ENCODE data around the gene AHNAK. TPM values are rescaled to one million over a fixed set of nuclear protein-coding genes. Genes with fewer than 3 reads are reported as not detected.
"Not testable (repeated sequence)": the region's sequence is repeated elsewhere in the genome, so short reads cannot be mapped to it uniquely, and the experiment has no call there.

AHNAK gene
- polyA plus RNA-seq, 3 donors, result 27.1 to 199 (median 193) TPM

DNA sequence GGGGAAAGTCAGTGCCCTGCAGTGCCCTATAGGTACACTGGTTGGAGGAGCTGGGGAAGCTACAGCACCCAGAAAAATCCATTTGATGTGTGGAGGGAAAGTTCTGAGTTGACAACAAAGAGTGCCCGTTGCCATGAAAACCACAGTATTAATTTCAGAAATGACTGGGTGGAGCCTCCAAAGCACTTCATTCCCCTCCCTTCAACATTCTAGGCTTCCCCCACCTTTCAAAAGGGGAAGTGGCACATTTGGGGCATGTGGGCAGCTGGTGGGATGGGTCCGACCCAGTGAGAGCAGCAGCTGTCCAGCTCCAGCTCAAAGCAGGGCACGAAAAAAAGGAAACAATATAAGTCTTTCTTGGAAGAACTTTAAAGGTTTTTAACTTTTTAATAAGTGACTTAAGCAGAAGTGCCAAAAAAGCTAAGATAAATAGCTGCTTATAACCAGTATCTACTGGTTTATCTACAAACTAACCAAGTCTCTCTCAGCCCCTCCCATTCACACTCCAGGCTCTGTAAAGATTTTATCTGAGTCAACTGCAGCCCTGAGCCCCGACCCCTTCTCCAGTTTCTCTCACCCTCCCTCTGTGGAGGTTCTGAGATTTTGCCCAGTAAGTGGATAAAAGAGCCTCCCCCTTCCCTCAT, 9.0 kb upstream of the AHNAK start:
- H3K27ac ChIP-seq (ENCODE audit: low read depth, low read length), result peak overlapping the region; percentile 86
- 4 to 18% (median 7%) methylated on average over 4 of the region's 4 CpGs for WGBS, 3 donors

DNA sequence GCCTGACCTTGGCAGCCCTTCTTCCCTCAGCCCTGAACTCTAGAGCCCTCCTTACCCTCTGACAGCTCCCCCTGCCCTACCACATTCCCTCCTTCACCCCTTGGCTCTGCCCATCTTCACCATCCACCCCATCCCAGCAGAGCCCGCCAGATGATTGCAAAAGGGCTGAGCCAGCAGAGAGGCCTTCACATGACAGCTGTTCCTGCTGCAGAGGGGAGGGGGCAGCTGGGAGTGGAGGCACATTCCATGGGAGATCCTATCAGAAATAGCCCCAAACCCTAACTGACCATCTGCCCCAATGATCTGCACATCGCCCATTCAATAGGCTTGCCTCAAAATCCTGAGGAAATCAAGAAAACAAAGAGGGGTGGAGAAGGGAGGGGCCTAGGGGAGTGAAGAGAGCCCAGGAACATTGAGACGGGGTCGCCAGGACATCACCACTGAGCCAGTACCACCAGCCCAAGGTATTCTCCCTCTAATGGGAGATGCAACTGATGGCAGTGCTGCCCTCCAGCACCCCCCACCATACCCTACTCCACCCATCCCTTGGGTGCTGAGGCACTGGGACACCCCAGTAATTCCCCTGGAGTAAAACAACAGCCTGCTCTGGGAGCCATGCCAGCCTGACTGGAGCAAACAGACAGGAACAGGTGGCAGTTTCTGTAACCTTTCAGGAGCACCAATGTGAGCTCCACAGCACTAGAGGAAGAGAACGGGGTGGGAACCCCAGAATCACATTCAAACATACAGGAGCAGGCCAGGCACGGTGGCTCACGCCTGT, 8.0 kb upstream of the AHNAK start:
- WGBS, 3 donors, result 57 to 69% (median 57%) methylated on average over 6 to 7 of the region's 7 CpGs
- H3K27ac ChIP-seq (ENCODE audit: low read depth, low read length), result peak overlapping the region; percentile 97

DNA sequence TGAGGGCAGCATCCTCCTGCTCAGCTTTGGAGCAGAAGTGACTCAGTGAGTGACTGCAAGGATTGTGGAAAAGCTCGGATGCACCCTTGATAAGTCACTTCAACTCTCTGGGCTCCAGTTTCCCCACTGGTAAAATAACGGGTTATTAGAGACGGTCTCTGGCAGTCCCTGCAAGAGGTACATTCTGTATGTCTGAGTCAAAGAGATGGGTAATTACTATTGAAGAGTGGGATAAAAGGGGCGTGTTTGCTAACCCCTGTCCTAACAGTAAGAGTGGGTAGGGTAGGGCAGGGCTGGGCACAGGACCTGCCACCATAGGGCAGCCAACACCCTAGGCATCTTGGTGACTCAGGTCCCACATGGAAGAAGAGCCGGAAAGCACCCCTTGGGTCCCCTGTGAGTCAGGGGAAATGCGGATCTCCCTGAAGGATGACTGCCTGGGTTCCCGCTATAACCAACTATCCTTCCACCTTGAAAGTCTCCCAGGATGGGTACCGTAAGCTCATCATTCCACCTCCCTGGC, 7.3 kb upstream of the AHNAK start:
- whole genome bisulfite sequencing, 3 donors, result 62 to 81% (median 65%) methylated on average over 8 of the region's 8 CpGs
- H3K27ac ChIP-seq (ENCODE audit: low read depth, low read length), result peak overlapping the region; percentile 97

DNA sequence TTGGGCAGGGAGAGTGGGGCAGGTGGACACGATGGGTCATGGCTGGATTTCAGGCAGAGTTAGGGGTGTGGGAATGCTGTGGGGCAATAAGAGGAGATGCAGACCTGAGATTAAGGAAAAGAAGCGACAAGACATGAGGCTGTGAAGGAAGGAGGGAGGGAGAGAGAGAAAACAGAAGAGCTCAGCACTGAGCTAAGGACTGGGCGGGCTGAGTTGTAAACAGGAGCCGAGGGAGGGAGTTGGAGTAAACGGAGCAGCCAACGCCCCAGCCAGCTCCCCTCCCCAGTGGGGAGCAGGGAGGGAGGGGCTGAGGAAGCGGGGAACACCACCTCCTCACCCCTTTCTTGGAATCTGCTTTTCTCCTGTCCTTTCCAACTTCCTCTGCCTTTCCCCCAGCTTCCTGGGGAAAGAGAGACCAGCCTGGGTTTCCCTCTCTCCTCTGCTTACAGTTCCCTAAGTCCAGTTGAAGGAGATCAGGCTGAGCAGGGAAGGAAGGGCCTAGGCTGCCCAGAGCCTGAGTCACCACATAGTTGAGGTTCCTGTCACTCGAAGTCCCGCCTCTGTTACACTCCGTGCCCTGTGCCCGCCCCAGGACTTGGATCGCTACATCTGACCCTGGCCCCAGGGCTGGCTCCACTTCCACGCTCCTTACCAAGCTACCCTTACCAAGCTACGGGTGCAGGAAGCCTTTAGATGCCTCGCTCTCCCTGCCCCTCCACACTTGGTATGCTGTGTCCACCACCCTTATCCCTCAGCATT, 6.7 kb upstream of the AHNAK start:
- 4 to 14% (median 7%) methylated on average over 14 to 15 of the region's 15 CpGs for WGBS, 3 donors
- peak overlapping the region; percentile 97 for H3K27ac ChIP-seq (ENCODE audit: low read depth, low read length)

DNA sequence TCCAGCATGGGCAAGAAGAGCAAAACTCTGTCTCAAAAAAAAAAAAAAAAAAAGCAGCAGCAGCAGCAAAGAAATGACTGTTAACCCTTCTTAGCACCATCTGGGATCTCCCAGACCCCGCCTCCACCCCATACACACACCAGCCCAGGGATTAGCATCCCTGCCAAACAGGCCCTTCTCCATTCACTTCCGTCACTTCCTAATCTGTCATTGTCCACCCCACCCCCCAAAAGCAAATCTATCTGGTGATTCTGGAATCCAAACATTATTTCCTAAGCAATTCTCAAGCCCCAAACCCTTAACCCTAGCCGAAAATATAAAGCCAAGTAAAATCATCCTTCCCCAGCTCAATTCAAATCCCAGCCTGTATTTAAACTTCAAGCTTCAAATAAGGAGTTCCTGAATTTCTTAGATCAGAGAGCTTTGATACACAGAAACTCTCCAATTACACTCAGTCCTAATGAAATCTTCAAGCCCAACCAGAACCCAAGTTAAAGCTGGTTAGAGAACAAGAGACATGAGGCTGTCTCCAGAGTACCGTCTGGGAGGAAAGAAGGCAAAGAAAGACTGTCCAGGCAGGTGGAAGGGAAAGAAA, 6.0 kb upstream of the AHNAK start:
- WGBS, 3 donors, result 10 to 42% (median 20%) methylated on average over 4 of the region's 4 CpGs
- peak overlapping the region; percentile 97 for H3K27ac ChIP-seq (ENCODE audit: low read depth, low read length)

DNA sequence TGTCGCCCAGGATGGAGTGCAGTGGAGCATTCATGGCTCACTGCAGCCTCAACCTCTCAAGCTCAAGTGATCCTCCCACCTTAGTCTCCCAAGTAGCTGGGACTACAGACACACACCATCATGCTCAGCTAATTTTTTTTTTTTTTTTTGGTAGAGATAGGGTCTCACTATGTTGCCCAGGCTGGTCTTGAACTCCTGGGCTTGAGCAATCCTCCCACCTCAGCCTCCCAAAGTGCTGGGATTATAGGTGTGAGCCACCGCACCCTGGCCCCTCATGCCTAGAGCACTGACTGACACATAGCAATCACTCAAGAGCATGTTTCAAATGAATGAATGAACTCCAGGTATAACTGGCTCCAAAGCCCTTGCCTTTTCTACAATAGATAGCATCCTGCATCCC, 3.9 kb upstream of the AHNAK start:
- 91 to 98% (median 96%) methylated on average over 2 of the region's 2 CpGs for WGBS, 3 donors
- H3K27ac ChIP-seq (ENCODE audit: low read depth, low read length), result not testable (repeated sequence)

DNA sequence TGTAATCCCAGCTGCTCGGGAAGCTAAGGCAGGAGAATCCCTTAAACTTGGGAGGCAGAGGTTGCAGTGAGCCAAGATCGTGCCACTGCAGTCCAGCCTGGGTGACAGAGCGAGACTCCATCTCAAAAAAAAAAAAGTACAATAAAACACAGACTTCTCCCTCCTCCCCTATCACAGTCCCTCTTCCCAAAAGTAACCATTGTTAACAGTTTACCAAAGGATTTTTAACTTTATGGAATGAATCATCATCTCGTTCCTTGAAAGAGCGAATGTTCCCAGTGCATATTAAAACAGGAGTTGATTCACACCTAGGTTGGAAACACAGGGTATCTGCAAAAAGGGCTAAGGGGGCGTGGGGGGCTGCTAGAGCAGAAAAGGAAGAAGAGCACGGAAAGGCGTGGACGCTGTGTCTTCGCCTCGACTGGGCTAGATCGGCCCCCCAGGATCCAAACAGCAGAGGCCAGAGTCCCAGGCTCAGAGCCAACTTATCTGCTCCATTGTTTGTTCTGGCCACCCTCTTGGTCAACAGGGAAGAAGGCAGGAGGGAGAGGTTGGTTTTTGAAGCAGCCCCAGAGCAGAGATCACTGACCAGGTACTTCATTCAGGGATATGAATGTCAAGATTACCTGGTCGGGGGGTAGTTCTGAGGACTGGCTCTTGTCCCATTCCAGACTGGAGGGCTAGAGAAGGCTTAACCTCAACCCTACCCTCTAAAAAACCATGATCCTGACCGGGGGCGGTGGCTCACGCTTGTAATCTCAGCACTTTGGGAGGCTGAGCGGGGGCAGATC, 2.1 kb upstream of the AHNAK start:
- no peak overlapping the region for H3K27ac ChIP-seq (ENCODE audit: low read depth, low read length)
- WGBS, 3 donors, result 35 to 77% (median 69%) methylated on average over 17 of the region's 17 CpGs

DNA sequence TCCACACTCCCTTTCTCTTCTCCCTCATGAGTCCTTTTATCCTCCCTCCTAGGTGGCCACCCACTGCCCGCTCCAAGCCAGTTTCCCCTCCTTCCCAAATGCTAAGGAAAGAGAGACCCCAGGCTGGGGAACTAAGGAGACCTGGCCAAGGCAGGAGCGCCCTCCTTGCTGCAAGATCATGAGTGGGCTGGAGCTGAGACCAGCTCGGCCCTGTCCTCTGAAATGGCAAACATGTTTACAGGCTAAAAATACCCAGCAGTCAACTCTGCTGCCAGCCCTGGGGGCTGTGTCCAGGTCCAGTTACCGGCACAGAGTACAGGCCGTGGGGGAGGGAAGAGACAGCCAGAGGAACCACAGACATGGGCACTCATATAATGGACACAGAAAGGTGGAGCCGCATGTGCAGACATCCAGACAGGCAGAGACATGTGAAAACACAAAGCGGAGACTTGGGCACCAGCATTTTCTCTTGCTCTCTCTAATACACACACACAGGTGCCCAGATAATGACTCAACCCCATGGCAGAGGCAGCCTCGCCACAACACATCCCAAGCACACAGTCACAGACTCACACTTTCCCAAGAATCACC, 1.2 kb upstream of the AHNAK start:
- H3K27ac ChIP-seq (ENCODE audit: low read depth, low read length), result no peak overlapping the region
- WGBS, 3 donors, result 44 to 57% (median 48%) methylated on average over 8 of the region's 8 CpGs

DNA sequence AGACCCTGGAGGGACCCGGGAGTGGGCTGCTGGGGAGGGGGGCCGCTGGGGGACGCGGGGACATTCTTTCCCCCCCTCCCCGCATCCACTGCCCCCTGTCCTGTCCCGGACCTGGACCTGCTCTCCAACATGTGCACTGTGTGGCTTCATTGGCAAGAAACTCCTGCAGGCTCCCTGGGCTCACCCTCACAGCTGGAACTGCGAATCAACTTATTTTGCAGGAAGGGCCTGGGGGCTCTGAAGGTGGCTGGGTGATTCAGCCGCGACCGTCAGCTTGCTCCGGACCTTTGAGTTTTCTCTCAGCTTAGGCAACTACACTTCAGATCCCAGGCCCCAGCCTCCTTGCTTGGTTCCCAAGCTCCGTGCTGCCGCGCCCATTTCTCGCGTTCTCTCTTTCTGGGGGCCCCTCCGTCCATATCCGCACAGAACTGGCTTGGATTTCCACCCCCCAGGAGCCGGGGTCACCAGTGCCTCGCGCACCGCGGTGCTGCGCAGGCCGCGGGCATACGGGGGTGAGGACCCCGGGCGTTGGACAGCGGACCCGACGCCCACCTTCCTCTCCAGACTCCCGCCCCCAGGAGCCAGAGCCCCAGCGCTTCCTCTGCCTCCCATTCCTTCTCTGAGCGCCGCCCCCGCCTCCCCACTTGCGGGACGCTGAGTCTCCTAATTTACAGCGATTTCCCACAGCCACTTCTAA, 471 bp upstream of the AHNAK start:
- 6 to 24% (median 8%) methylated on average over 36 to 40 of the region's 40 CpGs for whole genome bisulfite sequencing, 3 donors
- H3K27ac ChIP-seq (ENCODE audit: low read depth, low read length), result peak overlapping the region; percentile 56

DNA sequence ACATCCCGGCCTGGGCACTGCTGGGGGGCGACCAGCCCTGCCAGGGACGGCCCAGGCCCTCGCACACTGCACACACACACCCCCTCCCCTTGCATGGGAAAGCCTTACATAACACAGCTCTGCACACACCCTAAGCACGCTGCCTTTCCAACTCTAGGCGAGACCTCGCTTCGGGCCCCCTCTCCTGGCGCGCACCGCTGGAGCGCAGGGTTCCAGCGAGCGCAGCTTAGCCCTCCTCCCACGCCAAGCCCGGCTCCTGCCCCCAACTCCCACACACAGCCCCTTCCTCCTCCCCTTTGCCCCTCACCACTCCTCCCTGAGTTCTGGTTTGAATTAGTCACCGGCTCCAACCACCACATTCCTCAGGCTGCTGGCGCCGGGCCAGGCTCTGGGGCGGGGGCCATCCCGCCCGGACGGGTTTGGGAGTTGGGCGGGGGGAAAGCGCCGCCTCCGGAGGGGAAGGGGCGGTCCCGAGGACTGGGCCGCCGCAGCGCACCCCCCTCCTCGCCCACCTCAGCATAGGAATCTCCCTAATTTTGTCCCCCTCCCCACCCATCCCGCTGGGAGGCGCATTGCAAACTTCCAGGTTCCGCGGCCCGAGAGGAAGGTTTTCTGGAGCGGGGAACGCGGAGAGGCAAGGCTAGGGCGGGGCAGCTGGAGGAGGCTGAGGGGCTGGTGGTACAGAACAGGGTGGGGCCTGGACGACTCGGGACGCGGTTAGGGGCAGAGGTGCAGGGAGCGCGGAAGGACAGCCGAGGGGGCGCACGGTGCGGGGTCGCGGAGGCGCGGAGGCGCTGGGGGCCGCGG, 966 bp downstream of the AHNAK start:
- peak overlapping the region; percentile 91 for H3K27ac ChIP-seq (ENCODE audit: low read depth, low read length)
- WGBS, 3 donors, result 0 to 1% (median 0%) methylated on average over 53 to 57 of the region's 59 CpGs

DNA sequence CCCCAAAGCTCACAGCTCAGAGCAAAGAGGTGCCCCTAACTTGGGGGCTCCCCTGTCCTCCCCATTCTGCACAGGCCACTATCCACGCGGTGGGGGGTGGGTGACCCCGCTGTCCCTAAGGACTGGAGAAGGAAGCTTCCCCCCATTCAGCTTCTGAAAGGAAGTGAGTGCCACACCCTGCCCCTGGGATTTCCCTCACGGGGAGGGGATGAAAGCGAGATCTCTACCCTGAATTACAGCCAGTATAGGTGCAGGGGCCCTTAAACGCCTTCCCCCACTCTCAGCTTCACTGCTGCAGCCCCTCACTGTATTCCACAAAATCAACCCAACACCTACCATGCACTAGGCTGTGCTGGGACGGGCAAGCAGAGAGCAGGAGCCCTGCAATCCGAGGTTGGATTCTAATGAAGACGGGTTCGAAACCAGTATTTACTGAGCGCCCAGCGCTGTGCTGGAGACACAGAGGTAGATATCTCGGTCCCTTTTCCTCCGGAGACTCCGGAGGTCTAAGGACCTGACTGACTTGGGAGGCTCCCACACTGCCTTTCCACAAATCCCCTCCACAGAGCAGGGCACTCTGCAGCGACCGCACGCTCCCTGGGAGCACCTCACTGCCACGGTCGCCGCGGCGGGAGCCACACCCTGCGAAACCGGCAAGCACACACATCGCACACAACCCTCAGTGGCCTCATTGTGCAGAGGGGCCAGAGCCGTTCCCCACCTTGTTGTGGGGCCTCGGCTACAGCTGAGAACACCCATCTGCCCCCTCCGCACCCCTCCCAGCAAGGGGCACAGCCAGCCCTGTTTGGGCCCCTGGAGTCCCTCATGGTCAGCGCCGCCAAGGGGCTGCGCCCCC, 1.8 kb downstream of the AHNAK start:
- 2 to 20% (median 2%) methylated on average over 32 of the region's 32 CpGs for WGBS, 3 donors
- H3K27ac ChIP-seq (ENCODE audit: low read depth, low read length), result peak overlapping the region; percentile 29

DNA sequence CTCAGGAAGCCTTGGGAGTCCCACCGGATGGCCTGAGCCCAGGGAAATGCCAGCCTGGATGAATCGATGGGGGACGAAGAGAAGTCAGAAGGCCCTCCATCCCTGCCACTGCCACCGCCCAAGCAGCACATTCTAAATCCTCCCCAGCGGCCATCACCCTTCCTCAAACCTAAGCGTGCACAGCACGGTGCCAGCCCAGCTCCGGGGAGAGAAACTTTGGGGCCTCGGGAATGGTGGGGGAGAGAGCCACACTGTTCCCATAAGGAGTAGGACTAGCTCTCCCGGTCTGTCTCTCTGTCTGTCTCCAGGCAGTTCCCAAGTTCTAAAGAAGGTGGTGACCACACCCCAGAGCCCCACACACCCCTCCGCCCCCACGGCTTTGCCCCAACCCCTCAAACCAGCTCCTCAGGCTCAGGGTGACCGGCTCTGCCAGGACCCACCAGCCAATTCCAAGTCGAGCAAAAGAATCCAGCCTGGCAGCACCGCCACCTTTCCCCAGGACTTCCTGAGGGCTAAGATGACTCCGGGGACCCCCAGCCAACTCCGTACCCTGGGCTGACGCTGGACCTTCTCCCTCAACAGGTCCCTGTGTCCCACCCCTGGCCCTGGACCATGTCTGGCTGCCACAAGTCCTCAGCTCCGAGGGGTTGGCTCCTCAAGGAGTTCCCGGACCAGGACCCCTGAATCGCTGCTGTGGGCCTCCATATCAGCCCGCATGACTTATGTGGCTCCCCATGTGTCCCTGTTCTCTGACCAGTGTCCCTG, 2.7 kb downstream of the AHNAK start:
- peak overlapping the region; percentile 31 for H3K27ac ChIP-seq (ENCODE audit: low read depth, low read length)
- 26 to 63% (median 36%) methylated on average over 21 to 22 of the region's 22 CpGs for WGBS, 3 donors

DNA sequence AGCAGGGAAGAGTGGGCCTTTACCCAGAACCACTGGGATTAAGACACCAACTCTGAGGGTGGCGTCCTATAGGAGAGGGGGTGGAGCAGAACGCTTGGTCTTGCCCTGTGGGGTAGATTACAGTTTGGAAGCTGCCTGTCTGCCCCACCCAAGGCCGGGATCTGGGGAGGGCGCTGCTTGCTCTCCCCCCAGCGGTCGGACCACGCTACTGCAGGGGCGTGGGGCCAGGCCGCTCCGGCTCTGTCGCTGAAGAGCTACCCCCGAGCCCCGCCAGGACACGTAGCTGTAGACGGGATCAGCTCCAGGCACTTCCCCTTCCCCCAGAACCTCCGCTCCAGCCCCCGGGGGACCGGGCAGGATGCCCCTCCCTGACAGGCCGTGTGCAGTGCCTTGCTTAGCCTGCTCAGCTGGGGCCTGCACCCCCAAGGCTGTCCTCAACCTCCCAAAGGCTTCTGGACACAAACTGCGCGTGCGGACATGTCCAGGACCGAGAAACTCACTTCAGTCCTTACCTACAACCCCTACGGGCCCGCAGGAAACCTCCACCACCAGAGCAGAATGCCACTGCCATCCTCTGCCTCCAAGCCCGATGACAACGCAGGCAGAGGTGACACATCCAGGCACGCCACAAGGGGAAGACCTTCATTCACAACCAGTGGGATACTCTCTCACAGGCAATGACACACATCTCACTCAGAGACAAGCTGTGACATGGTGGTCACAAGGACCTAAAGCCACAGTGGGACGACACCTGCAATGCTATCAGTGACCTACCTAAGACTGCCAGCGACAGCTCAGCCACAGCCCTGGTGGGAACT, 3.6 kb downstream of the AHNAK start:
- peak overlapping the region; percentile 51 for H3K27ac ChIP-seq (ENCODE audit: low read depth, low read length)
- WGBS, 3 donors, result 5 to 19% (median 7%) methylated on average over 25 to 30 of the region's 30 CpGs

All from adipose tissue (tissue), 3 donors.